ENCODE results near the gene MAD1L1.
"Not testable (repeated sequence)": the region's sequence is repeated elsewhere in the genome, so short reads cannot be mapped to it uniquely, and the experiment has no call there.

The MAD1L1 gene

DNA sequence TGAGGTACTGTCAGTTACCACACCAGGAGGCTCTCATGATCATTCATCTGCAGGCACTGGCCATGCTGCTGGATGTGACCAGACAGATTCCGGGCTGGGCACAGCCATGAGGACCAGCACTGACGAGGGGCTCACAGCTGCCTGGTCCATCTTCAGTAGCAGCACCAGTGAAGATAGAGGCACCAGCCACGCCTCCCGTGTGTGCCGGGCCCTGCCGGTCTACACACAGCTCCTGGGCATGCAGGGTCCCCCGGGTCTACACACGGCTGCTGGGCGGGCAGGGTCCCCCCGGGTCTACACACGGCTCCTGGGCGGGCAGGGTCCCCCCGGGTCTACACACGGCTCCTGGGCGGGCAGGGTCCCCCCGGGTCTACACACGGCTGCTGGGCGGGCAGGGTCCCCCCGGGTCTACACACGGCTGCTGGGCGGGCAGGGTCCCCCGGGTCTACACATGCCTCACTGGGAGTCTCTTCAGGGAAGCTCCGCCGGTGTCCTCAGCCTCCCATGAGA is 236.8 kb downstream of the MAD1L1 start:
- H3K4me2 ChIP-seq (ENCODE audit: low read length); H3K9me3 ChIP-seq (ENCODE audit: insufficient read depth, low read depth, low read length); DNase-seq; H3K79me2 ChIP-seq (ENCODE audit: control insufficient read depth, insufficient read depth, low read length, poor library complexity); H3K9ac ChIP-seq (ENCODE audit: low read length); H2BK120ac ChIP-seq (ENCODE audit: insufficient read depth, low read length, poor library complexity); H3K27ac ChIP-seq (ENCODE audit: low read depth, low read length); H2AK5ac ChIP-seq (ENCODE audit: low read length); H4K91ac ChIP-seq (ENCODE audit: low read depth, low read length); H3K36me3 ChIP-seq (ENCODE audit: control insufficient read depth in 1 of 2, insufficient read depth in 2 of 2, low read length in 2 of 2); H2BK5ac ChIP-seq (ENCODE audit: low read depth, low read length, poor library complexity); H3K18ac ChIP-seq (ENCODE audit: low read length); H2BK12ac ChIP-seq (ENCODE audit: low read length); H4K12ac ChIP-seq (ENCODE audit: low read depth, low read length); H3K79me1 ChIP-seq (ENCODE audit: low read length); H3K4me3 ChIP-seq (ENCODE audit: low read depth, low read length); H3K27me3 ChIP-seq (ENCODE audit: insufficient read depth, low read length); H3K4ac ChIP-seq (ENCODE audit: low read depth, low read length); H3K14ac ChIP-seq (ENCODE audit: low read length); H2AFZ ChIP-seq (ENCODE audit: insufficient read depth, low read length, poor library complexity); H4K8ac ChIP-seq (ENCODE audit: low read depth, low read length); H3K23ac ChIP-seq (ENCODE audit: low read length); H3K4me1 ChIP-seq (ENCODE audit: control insufficient read depth in 1 of 2, insufficient read depth in 2 of 2, low read length in 2 of 2): not testable (repeated sequence)
- WGBS (ENCODE audit: extremely low coverage, insufficient coverage, insufficient read length) = no CpG with 5 or more reads among the region's 24 CpGs

GRCh38 chr7:1995426-1995825 is 237.3 kb downstream of the MAD1L1 start:
- no peak for DNase-seq
- no CpG with 5 or more reads among the region's 11 CpGs for WGBS (ENCODE audit: extremely low coverage, insufficient coverage, insufficient read length)

GRCh38 chr7:1994931-1995330 is 237.8 kb downstream of the MAD1L1 start:
- H3K4me3 ChIP-seq (ENCODE audit: low read depth, low read length) = no peak overlapping the region

More at GRCh38 chr7:1995426-1995825, 237.3 kb downstream of the MAD1L1 start:
- H3K4me2 ChIP-seq (ENCODE audit: low read length) = no peak overlapping the region
- no peaks in the 10 kb centered on the region for H3K27me3 ChIP-seq (ENCODE audit: insufficient read depth, low read length)
- H2BK5ac ChIP-seq (ENCODE audit: low read depth, low read length, poor library complexity) = no peak overlapping the region
- no peak overlapping the region for H3K4me3 ChIP-seq (ENCODE audit: low read depth, low read length)
- H4K91ac ChIP-seq (ENCODE audit: low read depth, low read length) = no peak overlapping the region
- H4K8ac ChIP-seq (ENCODE audit: low read depth, low read length) = no peak overlapping the region
- H2AK5ac ChIP-seq (ENCODE audit: low read length) = no peak overlapping the region
- H3K36me3 ChIP-seq (ENCODE audit: control insufficient read depth in 1 of 2, insufficient read depth in 2 of 2, low read length in 2 of 2) = peaks cover 0 to 2% of the 10 kb centered on the region in 2 experiments
- no peak overlapping the region for H3K4ac ChIP-seq (ENCODE audit: low read depth, low read length)
- H2AFZ ChIP-seq (ENCODE audit: insufficient read depth, low read length, poor library complexity) = no peak overlapping the region
- H3K79me1 ChIP-seq (ENCODE audit: low read length) = no peaks in the 10 kb centered on the region
- no peaks in the 10 kb centered on the region for H3K4me1 ChIP-seq (ENCODE audit: control insufficient read depth in 1 of 2, insufficient read depth in 2 of 2, low read length in 2 of 2)
- H3K9me3 ChIP-seq (ENCODE audit: insufficient read depth, low read depth, low read length) = no peaks in the 10 kb centered on the region
- no peak overlapping the region for H3K14ac ChIP-seq (ENCODE audit: low read length)
- no peak overlapping the region for H3K27ac ChIP-seq (ENCODE audit: low read depth, low read length)
- no peak overlapping the region for H2BK120ac ChIP-seq (ENCODE audit: insufficient read depth, low read length, poor library complexity)
- H3K9ac ChIP-seq (ENCODE audit: low read length) = no peak overlapping the region
- no peak overlapping the region for H2BK12ac ChIP-seq (ENCODE audit: low read length)
- no peak overlapping the region for H3K18ac ChIP-seq (ENCODE audit: low read length)
- no peak overlapping the region for H4K12ac ChIP-seq (ENCODE audit: low read depth, low read length)
- H3K23ac ChIP-seq (ENCODE audit: low read length) = no peak overlapping the region
- H3K79me2 ChIP-seq (ENCODE audit: control insufficient read depth, insufficient read depth, low read length, poor library complexity) = no peaks in the 10 kb centered on the region

GRCh38 chr7:1993776-1994740 is 238.7 kb downstream of the MAD1L1 start:
- no peak overlapping the region for H3K23ac ChIP-seq (ENCODE audit: low read length)
- H3K27ac ChIP-seq (ENCODE audit: low read depth, low read length) = no peak overlapping the region
- no peak overlapping the region for H3K14ac ChIP-seq (ENCODE audit: low read length)
- no peak overlapping the region for H3K4me2 ChIP-seq (ENCODE audit: low read length)
- no peaks in the 10 kb centered on the region for H3K9me3 ChIP-seq (ENCODE audit: insufficient read depth, low read depth, low read length)
- no peak overlapping the region for H4K12ac ChIP-seq (ENCODE audit: low read depth, low read length)
- no CpG with 5 or more reads among the region's 27 CpGs for WGBS (ENCODE audit: extremely low coverage, insufficient coverage, insufficient read length)
- no peaks in the 10 kb centered on the region for H3K4me1 ChIP-seq (ENCODE audit: control insufficient read depth in 1 of 2, insufficient read depth in 2 of 2, low read length in 2 of 2)
- H3K18ac ChIP-seq (ENCODE audit: low read length) = no peak overlapping the region
- peaks cover 0 to 2% of the 10 kb centered on the region in 2 experiments for H3K36me3 ChIP-seq (ENCODE audit: control insufficient read depth in 1 of 2, insufficient read depth in 2 of 2, low read length in 2 of 2)
- H2BK5ac ChIP-seq (ENCODE audit: low read depth, low read length, poor library complexity) = no peak overlapping the region
- no peak overlapping the region for H2AFZ ChIP-seq (ENCODE audit: insufficient read depth, low read length, poor library complexity)
- H2BK12ac ChIP-seq (ENCODE audit: low read length) = no peak overlapping the region
- no peaks in the 10 kb centered on the region for H3K27me3 ChIP-seq (ENCODE audit: insufficient read depth, low read length)
- H3K79me1 ChIP-seq (ENCODE audit: low read length) = no peaks in the 10 kb centered on the region
- H3K4me3 ChIP-seq (ENCODE audit: low read depth, low read length) = peak overlapping the region; percentile 36
- H2AK5ac ChIP-seq (ENCODE audit: low read length) = no peak overlapping the region
- DNase-seq = no peak
- H3K9ac ChIP-seq (ENCODE audit: low read length) = no peak overlapping the region
- no peaks in the 10 kb centered on the region for H3K79me2 ChIP-seq (ENCODE audit: control insufficient read depth, insufficient read depth, low read length, poor library complexity)
- no peak overlapping the region for H4K8ac ChIP-seq (ENCODE audit: low read depth, low read length)
- no peak overlapping the region for H2BK120ac ChIP-seq (ENCODE audit: insufficient read depth, low read length, poor library complexity)
- H4K91ac ChIP-seq (ENCODE audit: low read depth, low read length) = no peak overlapping the region
- no peak overlapping the region for H3K4ac ChIP-seq (ENCODE audit: low read depth, low read length)

More at GRCh38 chr7:1994931-1995330, 237.8 kb downstream of the MAD1L1 start:
- H2BK120ac ChIP-seq (ENCODE audit: insufficient read depth, low read length, poor library complexity) = no peak overlapping the region
- H3K27me3 ChIP-seq (ENCODE audit: insufficient read depth, low read length) = no peaks in the 10 kb centered on the region
- no peak overlapping the region for H3K4ac ChIP-seq (ENCODE audit: low read depth, low read length)
- H3K14ac ChIP-seq (ENCODE audit: low read length) = no peak overlapping the region
- no peak overlapping the region for H2AK5ac ChIP-seq (ENCODE audit: low read length)
- peak in 1 of 2 donors; percentile 39 for DNase-seq
- no peak overlapping the region for H4K8ac ChIP-seq (ENCODE audit: low read depth, low read length)
- H3K4me1 ChIP-seq (ENCODE audit: control insufficient read depth in 1 of 2, insufficient read depth in 2 of 2, low read length in 2 of 2) = no peaks in the 10 kb centered on the region
- no peaks in the 10 kb centered on the region for H3K79me2 ChIP-seq (ENCODE audit: control insufficient read depth, insufficient read depth, low read length, poor library complexity)
- H3K36me3 ChIP-seq (ENCODE audit: control insufficient read depth in 1 of 2, insufficient read depth in 2 of 2, low read length in 2 of 2) = peaks cover 0 to 2% of the 10 kb centered on the region in 2 experiments
- no CpG with 5 or more reads among the region's 13 CpGs for WGBS (ENCODE audit: extremely low coverage, insufficient coverage, insufficient read length)
- H3K27ac ChIP-seq (ENCODE audit: low read depth, low read length) = no peak overlapping the region
- no peak overlapping the region for H3K4me2 ChIP-seq (ENCODE audit: low read length)
- H3K9me3 ChIP-seq (ENCODE audit: insufficient read depth, low read depth, low read length) = no peaks in the 10 kb centered on the region
- no peak overlapping the region for H2BK12ac ChIP-seq (ENCODE audit: low read length)
- no peak overlapping the region for H4K91ac ChIP-seq (ENCODE audit: low read depth, low read length)
- no peak overlapping the region for H3K23ac ChIP-seq (ENCODE audit: low read length)
- H2BK5ac ChIP-seq (ENCODE audit: low read depth, low read length, poor library complexity) = no peak overlapping the region
- no peaks in the 10 kb centered on the region for H3K79me1 ChIP-seq (ENCODE audit: low read length)
- H3K9ac ChIP-seq (ENCODE audit: low read length) = no peak overlapping the region
- no peak overlapping the region for H3K18ac ChIP-seq (ENCODE audit: low read length)
- H2AFZ ChIP-seq (ENCODE audit: insufficient read depth, low read length, poor library complexity) = no peak overlapping the region
- H4K12ac ChIP-seq (ENCODE audit: low read depth, low read length) = no peak overlapping the region

All from trophoblast cell (in vitro differentiated cells and primary cell).